H1 (cell line): Measurements from ENCODE around the gene ARMH1.

Source experiments
- NRF1 ChIP-seq: IDR thresholded peaks from 2 replicates; pipeline ENCODE4 v1.6.1; 2011; ENCODE audit warnings: mild to moderate bottlenecking, low read depth, low read length, improper control_type of control experiment
- POLR2A ChIP-seq, 2 experiments: IDR thresholded peaks; 1 replicate in 1 of 2; 2 replicates in 1 of 2; pipeline ENCODE4 v1.6.1; 2011; ENCODE audit warnings: low read depth in 2 of 2, low read length in 2 of 2, mild to moderate bottlenecking in 2 of 2; ENCODE audit errors: control extremely low read depth in 1 of 2
- POLR2AphosphoS5 ChIP-seq: IDR thresholded peaks from 2 replicates; pipeline ENCODE4 v1.6.1; 2011; ENCODE audit warnings: low read depth, low read length
- RAD21 ChIP-seq, 2 experiments: IDR thresholded peaks in 1 of 2; conservative IDR thresholded peaks in 1 of 2; 2 replicates each; pipeline ENCODE4 v1.6.1; 2011; ENCODE audit warnings: low read depth in 2 of 2, low read length in 2 of 2, improper control_type of control experiment in 1 of 2, inconsistent platforms in 1 of 2, mild to moderate bottlenecking in 1 of 2, moderate library complexity in 1 of 2
- SIN3A ChIP-seq, 2 experiments: IDR thresholded peaks in 1 of 2; conservative IDR thresholded peaks in 1 of 2; 2 replicates each; pipeline ENCODE4 v1.6.1; 2011 to 2012; ENCODE audit warnings: low read length in 2 of 2, improper control_type of control experiment in 1 of 2, low read depth in 1 of 2, mild to moderate bottlenecking in 1 of 2
- TAF1 ChIP-seq: IDR thresholded peaks from 2 replicates; pipeline ENCODE4 v1.6.1; 2011; ENCODE audit warnings: mild to moderate bottlenecking, low read depth, low read length
- TF ChIP-seq, protein P1 (sequence below), 3 experiments: IDR thresholded peaks; 1 replicate in 2 of 3; 2 replicates in 1 of 3; pipeline versions ENCODE4 v1.5.1 to v1.6.1; 2011; ENCODE audit warnings: low read length in 3 of 3, mild to moderate bottlenecking in 3 of 3, inconsistent platforms in 2 of 3, low read depth in 1 of 3, moderate library complexity in 1 of 3; ENCODE audit not compliant: insufficient read depth in 1 of 3; ENCODE audit errors: control extremely low read depth in 1 of 3
- TF ChIP-seq, protein P2 (sequence below): IDR thresholded peaks from 2 replicates; pipeline ENCODE4 v1.6.1; 2012; ENCODE audit warnings: low read length, inconsistent platforms

DNA sequence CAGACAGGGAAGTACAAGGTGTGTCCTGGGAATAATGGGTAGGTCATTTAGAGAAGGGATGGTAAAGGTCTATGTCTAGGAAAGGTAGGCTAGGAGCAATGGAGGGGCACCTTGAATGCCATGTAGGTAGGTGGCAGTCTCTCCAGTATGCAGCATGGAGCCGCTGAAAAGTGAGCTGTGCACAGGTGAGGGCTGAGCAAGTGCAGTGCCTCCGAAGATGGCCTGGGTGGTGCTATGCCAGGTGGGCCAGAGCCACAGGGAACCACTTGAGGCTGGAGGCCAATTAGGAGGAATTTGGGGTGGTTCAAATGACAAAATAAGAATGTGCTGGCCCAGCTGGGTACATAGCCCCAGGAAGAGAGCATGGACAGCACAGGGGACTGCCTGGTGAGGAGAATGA, 31.4 kb downstream of the ARMH1 start:
- TF ChIP-seq, protein P1, sequence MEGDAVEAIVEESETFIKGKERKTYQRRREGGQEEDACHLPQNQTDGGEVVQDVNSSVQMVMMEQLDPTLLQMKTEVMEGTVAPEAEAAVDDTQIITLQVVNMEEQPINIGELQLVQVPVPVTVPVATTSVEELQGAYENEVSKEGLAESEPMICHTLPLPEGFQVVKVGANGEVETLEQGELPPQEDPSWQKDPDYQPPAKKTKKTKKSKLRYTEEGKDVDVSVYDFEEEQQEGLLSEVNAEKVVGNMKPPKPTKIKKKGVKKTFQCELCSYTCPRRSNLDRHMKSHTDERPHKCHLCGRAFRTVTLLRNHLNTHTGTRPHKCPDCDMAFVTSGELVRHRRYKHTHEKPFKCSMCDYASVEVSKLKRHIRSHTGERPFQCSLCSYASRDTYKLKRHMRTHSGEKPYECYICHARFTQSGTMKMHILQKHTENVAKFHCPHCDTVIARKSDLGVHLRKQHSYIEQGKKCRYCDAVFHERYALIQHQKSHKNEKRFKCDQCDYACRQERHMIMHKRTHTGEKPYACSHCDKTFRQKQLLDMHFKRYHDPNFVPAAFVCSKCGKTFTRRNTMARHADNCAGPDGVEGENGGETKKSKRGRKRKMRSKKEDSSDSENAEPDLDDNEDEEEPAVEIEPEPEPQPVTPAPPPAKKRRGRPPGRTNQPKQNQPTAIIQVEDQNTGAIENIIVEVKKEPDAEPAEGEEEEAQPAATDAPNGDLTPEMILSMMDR (IDR thresholded peaks at IDR 0.05; ENCODE audit: control extremely low read depth in 1 of 3, insufficient read depth in 1 of 3, low read depth in 1 of 3, low read length in 3 of 3): no peak
- TF ChIP-seq NRF1 (no peak), TAF1 (no peak), POLR2AphosphoS5 (no peak), POLR2A (IDR thresholded peaks at IDR 0.05; ENCODE audit: control extremely low read depth in 1 of 2, low read depth in 2 of 2, low read length in 2 of 2) (no peak), RAD21 (IDR thresholded peaks at IDR 0.05 in 1 of 2, conservative IDR thresholded peaks at IDR 0.05 in 1 of 2; ENCODE audit: low read depth in 2 of 2, low read length in 2 of 2) (no peak), SIN3A (conservative IDR thresholded peaks at IDR 0.05 in 1 of 2, IDR thresholded peaks at IDR 0.05 in 1 of 2; ENCODE audit: low read depth in 1 of 2, low read length in 2 of 2) (no peak)
- TF ChIP-seq, protein P2, sequence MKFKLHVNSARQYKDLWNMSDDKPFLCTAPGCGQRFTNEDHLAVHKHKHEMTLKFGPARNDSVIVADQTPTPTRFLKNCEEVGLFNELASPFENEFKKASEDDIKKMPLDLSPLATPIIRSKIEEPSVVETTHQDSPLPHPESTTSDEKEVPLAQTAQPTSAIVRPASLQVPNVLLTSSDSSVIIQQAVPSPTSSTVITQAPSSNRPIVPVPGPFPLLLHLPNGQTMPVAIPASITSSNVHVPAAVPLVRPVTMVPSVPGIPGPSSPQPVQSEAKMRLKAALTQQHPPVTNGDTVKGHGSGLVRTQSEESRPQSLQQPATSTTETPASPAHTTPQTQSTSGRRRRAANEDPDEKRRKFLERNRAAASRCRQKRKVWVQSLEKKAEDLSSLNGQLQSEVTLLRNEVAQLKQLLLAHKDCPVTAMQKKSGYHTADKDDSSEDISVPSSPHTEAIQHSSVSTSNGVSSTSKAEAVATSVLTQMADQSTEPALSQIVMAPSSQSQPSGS: no peak
